GM19193 (cell line): Measurements from ENCODE around the gene NTHL1.

Source experiments
- POLR2A ChIP-seq: IDR thresholded peaks from 4 replicates; pipeline ENCODE4 v1.6.1; 2011; ENCODE audit not compliant: insufficient read depth, insufficient read length; ENCODE audit errors: extremely low read depth

The NTHL1 gene

GRCh38 chr16:2042986-2043666 is 4.5 kb downstream of the NTHL1 start:
- TF ChIP-seq POLR2A: no peak

- no peak for TF ChIP-seq POLR2A
Observed at GRCh38 chr16:2042171-2042985, 5.3 kb downstream of the NTHL1 start.

GRCh38 chr16:2040787-2041522 is 6.7 kb downstream of the NTHL1 start:
- no peak for TF ChIP-seq POLR2A

GRCh38 chr16:2040041-2040786 is 7.4 kb downstream of the NTHL1 start:
- no peak for TF ChIP-seq POLR2A

GRCh38 chr16:2039274-2040031 is 8.2 kb downstream of the NTHL1 start:
- no peak for TF ChIP-seq POLR2A

GRCh38 chr16:2038382-2039231 is 9.0 kb downstream of the NTHL1 start:
- no peak for TF ChIP-seq POLR2A

GRCh38 chr16:2037647-2038381 is 9.8 kb downstream of the NTHL1 start:
- TF ChIP-seq POLR2A: no peak

- TF ChIP-seq POLR2A: no peak
Observed at GRCh38 chr16:2037115-2037514, 10.5 kb downstream of the NTHL1 start.

GRCh38 chr16:2036200-2036966 is 11.3 kb downstream of the NTHL1 start:
- no peak for TF ChIP-seq POLR2A

GRCh38 chr16:2035431-2036199 is 12.0 kb downstream of the NTHL1 start:
- TF ChIP-seq POLR2A: no peak
